Spleen (tissue), 7 donors: Measurements from ENCODE around the gene SHANK3.
A peak's percentile ranks its signal among the peaks of the same experiment; 100 is the strongest.

Experiments used
- CTCF ChIP-seq, 11 experiments: fragments of 200-600 bp in 7 of 11; fragments of 450-650 bp in 4 of 11; sonication (generic) in 4 of 11; IDR thresholded peaks in 8 of 11; conservative IDR thresholded peaks in 3 of 11; 1 replicate in 7 of 11; 2 replicates in 4 of 11; pipeline versions ENCODE4 v1.4.0 to v1.8.0; 2016 to 2021; ENCODE audit warnings: antibody characterized with exemption in 11 of 11, inconsistent platforms in 4 of 11, mild to moderate bottlenecking in 1 of 11
- POLR2A ChIP-seq, 3 donors: fragments of 450-650 bp; IDR thresholded peaks; one replicate each; pipeline ENCODE4 v1.5.1; 2017; ENCODE audit warnings: antibody characterized with exemption in 3 of 3, mild to moderate bottlenecking in 1 of 3
- POLR2AphosphoS5 ChIP-seq, 3 donors: sonication (generic); formaldehyde crosslinking; IDR thresholded peaks; one replicate each; pipeline ENCODE4 v1.5.1; 2017; ENCODE audit warnings: antibody characterized with exemption in 3 of 3
- donor health status: DM: no; HTN: no; CAD: no; lungs with moderate emphysema.
- donor health status: DM: no; HTN: no; CAD: no.
- donor health status: DM: no; HTN: no; CAD: no.

DNA sequence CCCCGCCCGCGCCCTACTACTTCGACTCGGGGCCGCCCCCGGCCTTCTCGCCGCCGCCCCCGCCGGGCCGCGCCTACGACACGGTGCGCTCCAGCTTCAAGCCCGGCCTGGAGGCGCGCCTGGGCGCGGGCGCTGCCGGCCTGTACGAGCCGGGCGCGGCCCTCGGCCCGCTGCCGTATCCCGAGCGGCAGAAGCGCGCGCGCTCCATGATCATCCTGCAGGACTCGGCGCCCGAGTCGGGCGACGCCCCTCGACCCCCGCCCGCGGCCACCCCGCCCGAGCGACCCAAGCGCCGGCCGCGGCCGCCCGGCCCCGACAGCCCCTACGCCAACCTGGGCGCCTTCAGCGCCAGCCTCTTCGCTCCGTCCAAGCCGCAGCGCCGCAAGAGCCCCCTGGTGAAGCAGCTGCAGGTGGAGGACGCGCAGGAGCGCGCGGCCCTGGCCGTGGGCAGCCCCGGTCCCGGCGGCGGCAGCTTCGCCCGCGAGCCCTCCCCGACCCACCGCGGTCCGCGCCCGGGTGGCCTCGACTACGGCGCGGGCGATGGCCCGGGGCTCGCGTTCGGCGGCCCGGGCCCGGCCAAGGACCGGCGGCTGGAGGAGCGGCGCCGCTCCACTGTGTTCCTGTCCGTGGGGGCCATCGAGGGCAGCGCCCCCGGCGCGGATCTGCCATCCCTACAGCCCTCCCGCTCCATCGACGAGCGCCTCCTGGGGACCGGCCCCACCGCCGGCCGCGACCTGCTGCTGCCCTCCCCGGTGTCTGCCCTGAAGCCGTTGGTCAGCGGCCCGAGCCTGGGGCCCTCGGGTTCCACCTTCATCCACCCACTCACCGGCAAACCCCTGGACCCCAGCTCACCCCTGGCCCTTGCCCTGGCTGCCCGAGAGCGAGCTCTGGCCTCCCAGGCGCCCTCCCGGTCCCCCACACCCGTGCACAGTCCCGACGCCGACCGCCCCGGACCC, 48.0 kb downstream of the SHANK3 start:
- no peak for TF ChIP-seq CTCF (IDR thresholded peaks at IDR 0.05 in 8 of 11, conservative IDR thresholded peaks at IDR 0.05 in 3 of 11)
- no peak for TF ChIP-seq POLR2A (IDR thresholded peaks at IDR 0.05)
- TF ChIP-seq POLR2AphosphoS5 (IDR thresholded peaks at IDR 0.05): peak in 2 of 3 donors; percentile 25 to 60
